Cortex of kidney (tissue), 1 donor: ENCODE data around the gene CDK6.

Source experiments
- DNase-seq: peaks from one replicate; lab custom pipeline; 2025; lab: John Stamatoyannopoulos, UW

Gene CDK6

GRCh38 chr7:92644406-92645113 is 191.8 kb downstream of the CDK6 start:
- no peak for DNase-seq

GRCh38 chr7:92643821-92644220 is 192.6 kb downstream of the CDK6 start:
- no peak for DNase-seq

- DNase-seq = no peak
Measured at GRCh38 chr7:92641921-92642511, 194.4 kb downstream of the CDK6 start.

GRCh38 chr7:92639966-92640365 is 196.4 kb downstream of the CDK6 start:
- no peak for DNase-seq

- DNase-seq = no peak
Measured at GRCh38 chr7:92639213-92639896, 197.0 kb downstream of the CDK6 start.

GRCh38 chr7:92636018-92636560 is 200.3 kb downstream of the CDK6 start:
- DNase-seq = no peak

GRCh38 chr7:92635538-92635937 is 200.8 kb downstream of the CDK6 start:
- DNase-seq = no peak

GRCh38 chr7:92634924-92635519 is 201.4 kb downstream of the CDK6 start:
- DNase-seq = no peak

GRCh38 chr7:92634205-92634604 is 202.2 kb downstream of the CDK6 start:
- DNase-seq = no peak

- no peak for DNase-seq
Measured at GRCh38 chr7:92633211-92633906, 203.0 kb downstream of the CDK6 start.

- DNase-seq = no peak
Measured at GRCh38 chr7:92632791-92633190, 203.6 kb downstream of the CDK6 start.

GRCh38 chr7:92631850-92632487 is 204.4 kb downstream of the CDK6 start:
- DNase-seq = no peak

GRCh38 chr7:92631067-92631849 is 205.1 kb downstream of the CDK6 start:
- DNase-seq = no peak

- no peak for DNase-seq
Measured at GRCh38 chr7:92629779-92630178, 206.6 kb downstream of the CDK6 start.

- DNase-seq = no peak
Measured at GRCh38 chr7:92627956-92628355, 208.4 kb downstream of the CDK6 start.

- no peak for DNase-seq
Measured at GRCh38 chr7:92626281-92626809, 210.0 kb downstream of the CDK6 start.

GRCh38 chr7:92625617-92626016 is 210.8 kb downstream of the CDK6 start:
- no peak for DNase-seq

GRCh38 chr7:92624298-92624996 is 211.9 kb downstream of the CDK6 start:
- DNase-seq = no peak

GRCh38 chr7:92623544-92623943 is 212.8 kb downstream of the CDK6 start:
- no peak for DNase-seq

- DNase-seq = no peak
Measured at GRCh38 chr7:92622685-92623084, 213.7 kb downstream of the CDK6 start.
